NCI-H524 treated with DMSO at 0.1 percent for 48 hours (cell line): ENCODE measurements around the gene TCF20.

ENCODE experiments used
- DNase-seq: peaks from one replicate; lab custom pipeline; 2025; lab: John Stamatoyannopoulos, UW

The TCF20 gene

DNA sequence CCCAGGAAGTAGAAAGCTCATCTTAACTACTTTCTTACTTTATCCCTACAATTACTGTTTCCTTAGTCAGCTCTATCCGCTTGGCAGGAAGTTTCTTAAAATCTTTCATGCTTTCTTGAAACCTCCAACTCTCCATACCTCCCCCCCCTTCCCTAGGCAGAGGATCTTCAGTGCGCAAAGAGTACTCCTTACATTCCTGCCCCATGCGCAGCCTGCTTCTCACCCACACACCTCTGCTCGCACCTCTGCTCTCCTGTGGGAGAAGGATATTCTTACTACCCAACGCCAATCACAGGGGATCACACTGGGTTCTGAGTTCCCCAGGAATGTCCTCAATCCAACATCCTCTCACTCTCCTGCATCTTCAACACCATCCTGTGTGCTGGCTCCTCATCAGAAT lies 12.3 kb downstream of the TCF20 start:
- no peak for DNase-seq

DNA sequence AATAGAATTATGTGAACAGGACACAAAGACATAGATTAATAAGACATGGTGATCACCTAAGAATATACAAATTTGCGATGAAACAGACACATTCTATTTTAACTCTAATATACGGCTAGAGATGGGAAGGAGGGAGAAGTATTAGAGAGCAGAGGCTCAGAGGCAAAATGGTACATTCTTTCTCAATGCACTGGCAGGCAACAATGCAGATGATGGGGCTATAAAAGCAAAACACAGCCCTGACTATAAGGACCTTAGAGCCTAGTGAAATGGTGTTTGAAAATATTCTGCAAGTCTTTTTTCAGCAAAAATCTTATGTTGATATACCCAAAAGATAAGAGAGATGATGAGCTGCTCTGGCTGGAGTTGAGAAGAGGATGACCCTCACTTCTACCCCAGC lies 13.1 kb downstream of the TCF20 start:
- no peak for DNase-seq

DNA sequence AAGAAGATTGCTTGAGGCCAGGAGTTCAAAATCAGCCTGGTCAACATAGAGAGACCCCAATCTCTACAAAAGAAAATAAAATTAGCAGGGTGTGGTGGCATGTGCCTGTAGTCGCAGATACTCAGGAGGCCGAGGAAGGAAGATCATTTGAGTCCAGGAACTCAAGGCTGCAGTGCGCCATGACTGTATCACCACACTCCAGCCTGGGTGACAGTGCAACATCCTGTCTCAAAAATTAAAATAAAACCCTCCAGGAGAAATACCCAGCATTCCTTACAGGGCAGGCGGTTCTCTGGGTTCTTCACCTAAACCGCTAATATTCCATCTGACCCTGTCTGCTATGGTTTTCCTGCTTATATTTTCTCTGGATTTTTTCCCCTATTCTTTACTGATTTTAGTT lies 13.5 kb downstream of the TCF20 start:
- DNase-seq: no peak

DNA sequence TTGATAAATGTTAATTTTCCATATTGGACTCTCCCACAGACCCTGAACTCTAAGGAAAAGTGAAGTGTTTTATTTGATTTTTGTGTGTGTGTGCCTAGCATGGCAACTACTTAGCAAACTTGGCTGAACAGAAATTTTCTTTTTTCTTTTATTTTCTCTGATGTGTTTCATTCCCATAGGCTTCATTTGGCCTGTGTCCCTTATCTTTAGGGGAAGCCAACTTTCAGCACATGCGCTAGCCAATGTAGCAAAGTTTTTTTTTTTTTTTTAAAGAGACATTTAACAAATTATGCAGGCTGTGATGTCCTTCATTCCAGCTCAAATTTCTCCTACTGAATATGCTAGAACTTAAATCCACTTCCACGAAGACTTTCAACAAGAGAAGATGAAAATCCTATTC lies 14.2 kb downstream of the TCF20 start:
- DNase-seq: no peak

DNA sequence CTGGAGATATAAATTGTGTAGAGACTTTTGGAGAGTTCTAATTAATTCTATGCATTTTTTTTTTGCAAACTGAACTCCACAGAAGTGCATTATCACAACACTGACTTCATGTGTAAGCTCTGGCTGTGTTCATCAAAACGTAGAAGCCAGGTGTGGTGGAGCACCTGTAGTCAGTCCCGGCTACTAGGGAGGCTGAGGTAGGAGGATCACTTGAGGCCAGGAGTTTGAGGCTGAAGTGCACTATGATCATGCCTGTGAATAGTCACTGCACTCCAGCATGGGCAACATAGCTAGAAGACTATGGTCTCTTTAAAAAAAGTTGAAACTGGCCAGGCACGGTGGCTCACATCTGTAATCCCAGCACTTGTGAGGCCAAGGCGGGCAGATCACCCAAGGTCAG lies 20.6 kb downstream of the TCF20 start:
- no peak for DNase-seq

DNA sequence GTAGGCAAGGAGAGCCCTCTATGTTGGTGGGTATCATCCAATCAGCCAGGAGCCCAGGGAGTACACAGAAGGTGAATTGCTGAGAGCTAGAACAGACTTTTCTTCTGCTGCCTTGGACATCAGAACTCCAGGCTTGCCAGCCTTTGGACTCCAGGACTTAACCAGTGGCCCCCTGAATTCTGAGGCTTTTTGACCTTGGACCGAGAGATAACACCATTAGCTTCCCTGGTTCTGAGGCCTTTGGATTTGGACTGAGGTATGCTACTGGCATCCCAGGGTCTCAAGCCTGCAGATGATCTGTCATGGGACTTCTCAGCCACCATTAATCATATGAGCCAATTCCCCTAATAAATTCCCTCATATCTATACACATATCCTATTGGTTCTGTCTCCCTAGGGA lies 21.5 kb downstream of the TCF20 start:
- no peak for DNase-seq

DNA sequence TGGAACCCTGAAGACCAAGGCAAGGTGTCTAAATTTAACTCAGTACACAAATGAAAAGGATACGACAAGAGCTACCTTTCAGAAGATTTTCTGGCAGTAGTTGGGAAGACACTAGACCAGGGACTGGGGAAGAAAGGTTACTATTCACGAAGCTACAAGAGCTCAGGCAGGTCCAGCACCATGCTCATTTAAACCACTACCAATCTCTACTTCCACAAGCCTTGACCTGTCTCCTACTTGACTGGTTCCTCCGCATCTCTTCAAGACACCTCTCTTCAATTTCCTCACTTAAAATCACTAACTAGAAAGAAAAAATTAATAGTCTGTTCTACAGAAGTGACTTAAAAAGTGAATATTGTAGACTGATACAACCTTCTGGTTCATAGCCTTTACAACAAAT lies 22.9 kb downstream of the TCF20 start:
- no peak for DNase-seq

DNA sequence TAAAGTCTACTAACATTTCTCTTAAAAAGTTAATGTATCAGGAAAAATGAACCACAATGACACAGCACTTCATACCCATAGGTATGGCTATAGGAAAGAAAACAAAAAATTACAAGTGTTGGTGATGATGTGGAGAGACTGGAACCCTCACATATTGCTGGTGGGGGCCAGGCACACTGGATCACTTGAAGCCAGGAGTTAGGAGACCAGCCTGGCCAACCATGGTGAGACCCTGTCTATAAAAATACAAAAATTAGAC lies 26.7 kb downstream of the TCF20 start:
- no peak for DNase-seq

DNA sequence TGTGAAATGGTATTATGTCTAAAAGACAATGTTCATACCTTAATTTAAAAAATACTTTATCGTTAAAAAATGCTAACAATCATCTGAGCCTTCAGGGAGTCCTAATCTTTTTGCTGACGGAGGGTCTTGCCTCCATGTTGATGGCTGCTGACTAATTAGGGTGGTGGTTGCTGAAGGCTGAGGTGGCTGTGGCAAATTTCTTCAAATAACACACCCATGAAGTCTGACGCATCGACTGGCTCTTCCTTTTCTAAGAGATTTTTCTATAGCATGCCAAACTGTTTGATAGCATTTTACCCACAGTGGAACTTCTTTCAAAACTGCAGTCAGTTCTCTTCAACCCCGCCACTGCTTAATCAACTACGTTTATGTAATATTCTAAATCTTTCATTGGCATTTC lies 33.6 kb downstream of the TCF20 start:
- DNase-seq: no peak

DNA sequence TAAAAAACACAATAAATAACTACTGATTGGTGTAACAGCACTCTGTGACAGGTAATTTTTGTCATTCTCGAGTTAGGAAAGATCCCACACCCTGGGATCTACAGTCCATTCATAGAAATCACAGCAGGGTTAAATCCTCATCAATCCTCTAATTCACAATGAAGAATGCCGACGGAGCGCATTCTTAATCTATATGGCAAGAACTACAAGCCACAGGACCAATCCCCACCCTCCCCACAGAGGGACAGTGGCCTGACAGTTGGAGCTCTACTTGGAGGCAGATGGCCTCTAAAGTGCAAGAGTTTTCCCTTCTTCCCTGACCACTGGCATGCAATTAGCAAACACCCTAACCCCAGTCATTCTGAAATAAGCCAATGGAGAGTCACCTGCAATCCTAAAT lies 34.2 kb downstream of the TCF20 start:
- no peak for DNase-seq

DNA sequence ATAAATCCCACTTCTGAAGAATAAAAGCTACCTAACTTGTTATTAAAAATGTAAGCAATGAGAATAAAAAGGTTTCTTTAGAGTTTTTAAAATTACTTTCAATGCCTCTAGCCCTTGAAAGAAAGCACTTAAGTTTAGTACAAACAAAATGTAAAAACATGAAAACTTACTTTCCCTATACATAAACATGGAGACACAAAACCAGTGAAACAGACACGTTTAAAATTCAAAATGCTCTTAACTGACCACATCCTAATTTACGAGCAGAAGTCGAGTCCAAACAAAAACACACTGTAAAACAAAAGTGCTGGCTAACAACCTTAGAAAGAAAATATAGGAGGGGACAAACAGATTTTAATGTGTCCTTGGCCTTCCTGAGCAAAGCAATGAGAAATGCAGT lies 36.6 kb downstream of the TCF20 start:
- no peak for DNase-seq

DNA sequence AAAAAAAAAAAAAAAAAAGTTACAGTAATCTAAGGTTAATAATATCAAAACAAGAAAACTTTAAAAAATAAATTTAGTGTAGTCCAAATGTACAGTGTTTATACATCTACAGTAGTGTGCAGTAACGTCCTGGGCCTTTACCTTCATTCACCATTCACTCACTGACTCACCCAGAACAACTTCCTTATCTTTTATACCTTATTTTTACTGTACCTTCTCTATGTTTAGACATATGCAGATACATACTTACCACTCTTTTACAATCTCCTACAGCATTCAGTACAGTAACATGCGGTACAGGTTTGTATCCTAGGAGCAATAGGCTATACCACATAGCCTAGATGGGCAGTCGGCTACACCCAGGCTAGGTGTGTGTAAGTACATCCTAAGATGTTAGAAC lies 38.5 kb downstream of the TCF20 start:
- DNase-seq: no peak

DNA sequence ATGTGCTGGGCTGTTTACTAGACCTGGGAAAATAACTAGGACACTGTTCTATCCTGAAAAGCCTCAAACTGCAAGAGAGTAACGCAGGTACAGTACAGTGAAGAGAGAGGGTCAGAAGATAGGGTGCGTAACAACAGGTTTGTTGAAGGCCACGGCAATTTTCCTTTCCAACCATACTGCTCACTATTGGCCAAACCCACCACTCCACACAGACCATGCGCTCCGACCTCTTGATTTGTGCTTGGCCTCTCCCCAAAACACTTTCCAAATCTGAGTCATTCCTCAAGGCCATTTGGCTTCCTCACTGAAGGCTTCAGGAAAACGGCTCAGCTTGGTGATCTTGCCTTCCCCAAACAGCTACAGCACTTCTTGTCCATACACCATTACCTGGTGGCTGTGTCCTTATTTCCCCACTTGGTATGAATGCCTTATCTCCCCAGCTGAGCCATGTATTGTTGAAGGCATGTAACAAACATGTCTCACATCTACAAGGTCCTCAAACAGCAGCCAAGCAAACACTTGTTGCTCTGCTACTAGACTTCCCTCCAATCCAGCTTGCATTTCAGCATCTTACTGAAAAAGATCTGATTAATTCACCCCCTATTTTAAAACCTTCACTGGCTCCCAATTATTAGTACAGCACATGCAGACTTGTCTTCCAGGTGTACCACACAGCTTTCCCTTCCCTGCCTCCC lies 40.9 kb downstream of the TCF20 start:
- no peak for DNase-seq

DNA sequence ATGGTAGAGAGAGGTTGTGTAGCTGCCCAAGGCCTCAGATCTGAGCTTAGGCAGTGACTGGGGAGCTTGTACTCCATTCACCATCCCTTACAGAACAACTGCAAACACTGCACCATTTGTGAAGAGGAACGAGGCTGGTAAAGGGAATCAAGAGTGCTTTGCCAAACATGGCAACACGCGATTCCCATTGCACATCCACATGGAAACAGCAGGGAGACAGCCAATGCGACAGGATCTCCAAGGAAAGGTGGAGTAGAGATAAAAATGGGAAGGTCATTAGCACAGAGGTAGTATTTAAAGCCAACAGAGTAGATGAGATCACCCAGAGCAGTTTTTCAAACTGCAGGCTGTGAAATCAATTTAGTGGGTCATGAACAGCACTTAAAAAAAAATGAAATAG lies 42.0 kb downstream of the TCF20 start:
- no peak for DNase-seq

DNA sequence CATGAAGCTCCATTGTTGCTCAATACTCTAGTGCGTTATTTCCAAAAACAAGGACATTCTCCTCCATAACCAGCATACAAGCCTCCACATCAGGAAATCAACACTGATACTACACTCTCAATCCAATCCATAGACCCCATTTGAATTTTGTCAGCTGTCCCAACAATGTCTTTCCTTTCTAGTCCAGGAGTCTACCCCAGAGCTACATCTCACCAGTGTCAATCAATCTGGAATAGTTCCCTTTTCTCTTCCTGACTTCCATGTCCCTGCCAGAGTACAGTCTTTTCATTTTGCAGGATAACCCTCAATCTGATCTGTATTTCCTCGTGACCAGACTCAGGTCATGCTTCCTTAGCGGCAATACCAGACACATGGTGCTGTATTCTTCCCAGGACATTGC lies 43.0 kb downstream of the TCF20 start:
- no peak for DNase-seq

DNA sequence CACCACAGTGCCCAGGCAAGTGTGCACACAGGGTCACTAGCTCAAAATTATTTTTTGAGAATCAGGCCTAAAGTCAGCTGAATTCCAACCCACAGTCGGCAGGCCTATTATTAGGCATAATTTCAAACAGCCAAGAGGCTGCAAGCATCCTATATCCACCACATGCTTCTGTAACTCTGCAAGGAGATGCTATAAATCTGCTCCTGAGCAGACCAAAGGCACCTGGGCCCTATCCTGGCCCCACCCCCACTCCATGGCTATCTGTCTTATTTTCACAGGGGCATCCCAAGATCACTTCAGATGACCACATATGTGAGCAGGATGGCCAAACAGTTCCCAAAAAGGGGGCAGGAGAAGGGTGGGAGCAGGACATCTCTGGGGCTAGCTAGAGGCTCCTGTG lies 44.6 kb downstream of the TCF20 start:
- no peak for DNase-seq

DNA sequence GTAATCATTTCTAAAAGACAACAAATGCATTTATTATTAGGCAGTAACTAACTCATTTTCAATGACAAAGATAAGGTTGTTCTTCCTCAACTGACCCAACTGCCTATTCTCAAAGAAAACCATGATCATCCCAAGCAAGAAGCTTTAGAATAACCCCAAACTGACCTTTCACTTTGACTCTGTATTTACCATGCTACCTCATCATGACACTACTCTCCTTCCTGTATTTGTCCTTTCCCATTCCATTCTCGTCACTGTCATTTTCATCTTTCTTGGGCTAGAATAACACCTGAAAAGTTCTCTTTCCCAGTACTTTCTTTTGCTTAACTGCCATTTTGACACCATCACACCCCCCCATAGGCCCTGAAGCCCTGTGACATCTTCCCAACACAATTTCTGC lies 48.3 kb downstream of the TCF20 start:
- DNase-seq: no peak
